A673 (cell line): Measurements from ENCODE around the gene ADAM21.

ENCODE experiments used
- EZH2 ChIP-seq: fragments of 200-600 bp; sonication (generic); IDR thresholded peaks from 2 replicates; pipeline ENCODE4 v1.6.1; 2017; ENCODE audit warnings: borderline replicate concordance, low read depth, mild to moderate bottlenecking, mixed read lengths, antibody characterized with exemption, low read length; ENCODE audit not compliant: poor library complexity, severe bottlenecking
- TF ChIP-seq, protein P1 (sequence below): fragments of 300-800, 200-600 bp; sonication (generic); conservative IDR thresholded peaks from 2 replicates; pipeline ENCODE4 v1.5.1; 2017; ENCODE audit warnings: low read depth, mild to moderate bottlenecking, antibody characterized with exemption, low read length, moderate library complexity, mixed read lengths

DNA sequence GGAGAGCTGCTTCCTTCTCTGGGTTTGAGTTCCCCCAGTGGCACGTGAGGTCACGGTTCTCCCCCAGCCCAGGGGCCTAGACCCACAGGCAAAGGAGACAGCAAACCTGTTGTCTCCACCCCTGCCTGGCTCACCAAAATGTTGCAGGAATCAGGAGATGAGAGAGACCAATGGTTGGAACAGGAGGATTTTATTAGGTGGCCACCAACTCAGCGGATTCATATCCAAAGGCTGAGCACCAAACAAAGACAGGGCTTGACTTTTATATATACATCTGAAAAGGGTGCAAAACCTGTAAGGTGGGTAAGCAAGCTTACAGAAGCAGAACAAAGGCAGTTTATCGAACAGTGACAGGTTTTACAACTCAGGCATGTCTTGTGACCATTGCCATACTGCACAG is 9.2 kb upstream of the ADAM21 start:
- TF ChIP-seq, protein P1, sequence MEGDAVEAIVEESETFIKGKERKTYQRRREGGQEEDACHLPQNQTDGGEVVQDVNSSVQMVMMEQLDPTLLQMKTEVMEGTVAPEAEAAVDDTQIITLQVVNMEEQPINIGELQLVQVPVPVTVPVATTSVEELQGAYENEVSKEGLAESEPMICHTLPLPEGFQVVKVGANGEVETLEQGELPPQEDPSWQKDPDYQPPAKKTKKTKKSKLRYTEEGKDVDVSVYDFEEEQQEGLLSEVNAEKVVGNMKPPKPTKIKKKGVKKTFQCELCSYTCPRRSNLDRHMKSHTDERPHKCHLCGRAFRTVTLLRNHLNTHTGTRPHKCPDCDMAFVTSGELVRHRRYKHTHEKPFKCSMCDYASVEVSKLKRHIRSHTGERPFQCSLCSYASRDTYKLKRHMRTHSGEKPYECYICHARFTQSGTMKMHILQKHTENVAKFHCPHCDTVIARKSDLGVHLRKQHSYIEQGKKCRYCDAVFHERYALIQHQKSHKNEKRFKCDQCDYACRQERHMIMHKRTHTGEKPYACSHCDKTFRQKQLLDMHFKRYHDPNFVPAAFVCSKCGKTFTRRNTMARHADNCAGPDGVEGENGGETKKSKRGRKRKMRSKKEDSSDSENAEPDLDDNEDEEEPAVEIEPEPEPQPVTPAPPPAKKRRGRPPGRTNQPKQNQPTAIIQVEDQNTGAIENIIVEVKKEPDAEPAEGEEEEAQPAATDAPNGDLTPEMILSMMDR: no peak
- TF ChIP-seq EZH2: no peak
